Measurements from ENCODE around the gene ADGRE1. TPM values are rescaled to one million over a fixed set of nuclear protein-coding genes. Genes with fewer than 3 reads are reported as not detected.

Gene ADGRE1, protein sequence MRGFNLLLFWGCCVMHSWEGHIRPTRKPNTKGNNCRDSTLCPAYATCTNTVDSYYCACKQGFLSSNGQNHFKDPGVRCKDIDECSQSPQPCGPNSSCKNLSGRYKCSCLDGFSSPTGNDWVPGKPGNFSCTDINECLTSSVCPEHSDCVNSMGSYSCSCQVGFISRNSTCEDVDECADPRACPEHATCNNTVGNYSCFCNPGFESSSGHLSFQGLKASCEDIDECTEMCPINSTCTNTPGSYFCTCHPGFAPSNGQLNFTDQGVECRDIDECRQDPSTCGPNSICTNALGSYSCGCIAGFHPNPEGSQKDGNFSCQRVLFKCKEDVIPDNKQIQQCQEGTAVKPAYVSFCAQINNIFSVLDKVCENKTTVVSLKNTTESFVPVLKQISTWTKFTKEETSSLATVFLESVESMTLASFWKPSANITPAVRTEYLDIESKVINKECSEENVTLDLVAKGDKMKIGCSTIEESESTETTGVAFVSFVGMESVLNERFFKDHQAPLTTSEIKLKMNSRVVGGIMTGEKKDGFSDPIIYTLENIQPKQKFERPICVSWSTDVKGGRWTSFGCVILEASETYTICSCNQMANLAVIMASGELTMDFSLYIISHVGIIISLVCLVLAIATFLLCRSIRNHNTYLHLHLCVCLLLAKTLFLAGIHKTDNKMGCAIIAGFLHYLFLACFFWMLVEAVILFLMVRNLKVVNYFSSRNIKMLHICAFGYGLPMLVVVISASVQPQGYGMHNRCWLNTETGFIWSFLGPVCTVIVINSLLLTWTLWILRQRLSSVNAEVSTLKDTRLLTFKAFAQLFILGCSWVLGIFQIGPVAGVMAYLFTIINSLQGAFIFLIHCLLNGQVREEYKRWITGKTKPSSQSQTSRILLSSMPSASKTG
- total RNA-seq (2014; rRNA removed; shearing (Covaris generic)) (not detected in 2 replicates), polyA plus RNA-seq (2016; fragmentation: Nextera tagmentation; extraction: Ambion mirVana) (not detected in 2 replicates)

DNA sequence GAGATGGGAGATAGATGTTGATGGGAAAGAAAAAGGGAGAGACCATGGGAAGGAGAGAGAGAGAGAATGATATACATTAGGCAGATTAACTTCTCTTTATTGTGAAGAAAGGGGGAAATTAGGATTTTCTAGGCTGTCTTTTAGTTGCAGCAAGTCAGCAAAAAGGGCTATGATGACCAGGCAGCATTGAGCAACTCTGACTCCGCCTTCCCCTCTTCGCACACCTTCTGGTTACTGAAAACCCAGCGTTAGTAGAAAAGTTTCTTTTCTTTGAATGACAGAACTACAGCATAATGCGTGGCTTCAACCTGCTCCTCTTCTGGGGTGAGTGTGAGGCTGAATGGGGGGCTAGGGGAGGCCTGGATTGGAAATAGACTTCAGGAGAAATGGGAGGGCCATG is at the start of gene ADGRE1:
Gene ADGRE1 (plus strand): TSS at position 264 of the 400 bp plus-strand sequence. CDS start 30 bp downstream, at position 294.
- 37 to 43% methylated on average over 4 of the region's 4 CpGs for WGBS, 2 experiments (ENCODE audit: low coverage in 1 of 2, low lambda C conversion rate in 2 of 2, missing lambda C conversion rate in 2 of 2)
- no peak within 1 kb of the TSS for H3K27ac ChIP-seq
- no peak within 1 kb of the TSS for H3K4me2 ChIP-seq (ENCODE audit: unreplicated experiment)
- no peaks in the 10 kb centered on the region for H3K4me1 ChIP-seq (ENCODE audit: insufficient read depth)
- H3K9ac ChIP-seq: no peak within 1 kb of the TSS
- H3K9me3 ChIP-seq (ENCODE audit: low read depth): no peaks in the 10 kb centered on the region
- no peaks in the 10 kb centered on the region for H3K79me2 ChIP-seq (ENCODE audit: insufficient read depth)
- no peaks in the 10 kb centered on the region for H4K20me1 ChIP-seq (ENCODE audit: insufficient read depth)
- in situ Hi-C loops (cut with MboI): no loop called here
- H3K36me3 ChIP-seq (ENCODE audit: low read depth): no peaks in the 10 kb centered on the region
- H3F3A ChIP-seq (ENCODE audit: insufficient read depth): no peaks in the 10 kb centered on the region
- DNase-seq: no peak
- H3K4me3 ChIP-seq: no peak within 1 kb of the TSS
- H3K9me2 ChIP-seq (ENCODE audit: insufficient read depth): no peaks in the 10 kb centered on the region
- TF ChIP-seq EZH2phosphoT487 (IDR thresholded peaks at IDR 0.05; ENCODE audit: insufficient read depth, low read depth): no peak
- no peak for TF ChIP-seq EZH2 (IDR thresholded peaks at IDR 0.05; ENCODE audit: insufficient read depth, poor library complexity, severe bottlenecking)
- H2AFZ ChIP-seq: no peak within 1 kb of the TSS
- no peaks in the 10 kb centered on the region for H3K27me3 ChIP-seq (replicated peaks; ENCODE audit: insufficient read depth)

DNA sequence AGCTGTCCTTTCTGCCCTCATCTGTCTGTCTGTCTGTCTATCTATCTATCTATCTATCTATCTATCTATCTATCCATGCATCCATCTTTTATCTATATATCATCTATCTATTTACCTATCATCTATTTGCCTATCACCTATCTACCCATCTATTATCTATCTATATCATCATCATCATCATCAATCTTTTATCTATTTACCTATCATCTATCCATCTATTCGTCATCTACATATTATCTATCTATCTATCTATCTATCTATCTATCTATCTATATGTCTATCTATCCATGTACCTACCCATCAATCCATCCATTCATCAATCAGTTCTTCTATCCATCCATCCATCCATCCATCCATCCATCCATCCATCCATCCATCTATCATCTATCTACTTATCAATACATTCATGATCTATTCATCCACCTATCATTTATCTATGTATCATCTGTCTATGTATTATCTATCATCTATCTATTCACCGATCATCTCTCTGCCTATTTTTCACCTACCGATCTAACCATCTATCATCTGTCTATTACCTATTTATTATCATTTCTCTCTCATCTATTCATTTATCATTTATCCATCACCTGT is 49.2 kb upstream of the ADGRE1 start:
- in situ Hi-C loops (cut with MboI): no loop called here
- no peaks in the 10 kb centered on the region for H3F3A ChIP-seq (ENCODE audit: insufficient read depth)
- no peaks in the 10 kb centered on the region; the same call in 1 of the 2 replicates for H3K27me3 ChIP-seq (replicated peaks; ENCODE audit: insufficient read depth)
- H3K4me2 ChIP-seq (ENCODE audit: unreplicated experiment): no peak overlapping the region
- H2AFZ ChIP-seq: no peak overlapping the region
- H4K20me1 ChIP-seq (ENCODE audit: insufficient read depth): no peaks in the 10 kb centered on the region
- no peak overlapping the region for H3K4me3 ChIP-seq
- H3K9ac ChIP-seq: no peak overlapping the region
- WGBS, 2 experiments (ENCODE audit: low coverage in 1 of 2, low lambda C conversion rate in 2 of 2, missing lambda C conversion rate in 2 of 2): 62 to 64% methylated on average over 3 of the region's 3 CpGs
- TF ChIP-seq EZH2 (IDR thresholded peaks at IDR 0.05; ENCODE audit: insufficient read depth, poor library complexity, severe bottlenecking): no peak
- TF ChIP-seq EZH2phosphoT487 (IDR thresholded peaks at IDR 0.05; ENCODE audit: insufficient read depth, low read depth): no peak
- no peaks in the 10 kb centered on the region for H3K79me2 ChIP-seq (ENCODE audit: insufficient read depth)
- H3K36me3 ChIP-seq (ENCODE audit: low read depth): no peaks in the 10 kb centered on the region
- DNase-seq: no peak
- no peaks in the 10 kb centered on the region for H3K4me1 ChIP-seq (ENCODE audit: insufficient read depth)
- no peak overlapping the region for H3K27ac ChIP-seq
- no peaks in the 10 kb centered on the region for H3K9me3 ChIP-seq (ENCODE audit: low read depth)
- H3K9me2 ChIP-seq (ENCODE audit: insufficient read depth): no peaks in the 10 kb centered on the region

DNA sequence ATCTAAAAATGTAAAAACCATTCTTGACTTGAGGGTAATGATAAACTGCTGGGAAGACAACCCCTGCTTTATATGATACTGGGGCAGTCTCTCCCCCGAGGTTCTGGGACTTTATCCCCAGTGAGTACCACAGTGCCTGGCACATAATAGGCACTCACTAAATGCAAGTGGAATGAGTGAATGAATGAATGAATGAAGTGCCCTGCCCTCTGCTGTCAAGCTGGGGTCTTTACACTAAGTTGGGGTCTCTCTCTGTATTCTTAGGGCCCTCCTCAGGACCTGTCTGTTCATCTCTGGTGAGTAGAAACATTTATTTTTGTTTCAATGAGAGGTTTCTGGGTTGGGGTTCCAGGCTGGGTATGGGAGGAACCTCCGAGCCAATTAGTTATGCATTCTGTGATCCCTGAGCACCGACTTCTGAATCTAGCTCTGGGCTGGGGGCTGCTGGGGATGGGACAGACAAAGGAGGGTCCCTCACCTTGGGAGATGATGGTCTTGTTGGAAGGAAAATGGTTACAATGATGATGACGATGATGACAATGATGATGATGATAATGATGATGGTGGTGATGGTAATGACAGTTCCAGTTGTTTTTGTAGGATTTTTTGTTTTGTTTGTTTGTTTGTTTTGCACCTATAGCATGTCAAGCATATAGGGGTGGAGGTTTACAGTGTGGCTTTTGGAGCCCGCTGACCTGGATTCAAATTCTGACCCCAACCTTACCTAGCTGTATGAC is 44.3 kb upstream of the ADGRE1 start:
- no peaks in the 10 kb centered on the region for H3K79me2 ChIP-seq (ENCODE audit: insufficient read depth)
- no peak overlapping the region for H3K4me3 ChIP-seq
- H3K4me1 ChIP-seq (ENCODE audit: insufficient read depth): no peaks in the 10 kb centered on the region
- no peak overlapping the region for H3K27ac ChIP-seq
- H3K36me3 ChIP-seq (ENCODE audit: low read depth): no peaks in the 10 kb centered on the region
- no peak overlapping the region for H2AFZ ChIP-seq
- no peak overlapping the region for H3K9ac ChIP-seq
- no peak overlapping the region for H3K4me2 ChIP-seq (ENCODE audit: unreplicated experiment)
- 53 to 55% methylated on average over 5 of the region's 5 CpGs for WGBS, 2 experiments (ENCODE audit: low coverage in 1 of 2, low lambda C conversion rate in 2 of 2, missing lambda C conversion rate in 2 of 2)
- H3K9me3 ChIP-seq (ENCODE audit: low read depth): no peaks in the 10 kb centered on the region
- H3F3A ChIP-seq (ENCODE audit: insufficient read depth): no peaks in the 10 kb centered on the region
- TF ChIP-seq EZH2 (IDR thresholded peaks at IDR 0.05; ENCODE audit: insufficient read depth, poor library complexity, severe bottlenecking): no peak
- TF ChIP-seq EZH2phosphoT487 (IDR thresholded peaks at IDR 0.05; ENCODE audit: insufficient read depth, low read depth): no peak
- H3K9me2 ChIP-seq (ENCODE audit: insufficient read depth): no peaks in the 10 kb centered on the region
- in situ Hi-C loops (cut with MboI): no loop called here
- H3K27me3 ChIP-seq (replicated peaks; ENCODE audit: insufficient read depth): no peaks in the 10 kb centered on the region
- H4K20me1 ChIP-seq (ENCODE audit: insufficient read depth): no peaks in the 10 kb centered on the region
- no peak for DNase-seq

DNA sequence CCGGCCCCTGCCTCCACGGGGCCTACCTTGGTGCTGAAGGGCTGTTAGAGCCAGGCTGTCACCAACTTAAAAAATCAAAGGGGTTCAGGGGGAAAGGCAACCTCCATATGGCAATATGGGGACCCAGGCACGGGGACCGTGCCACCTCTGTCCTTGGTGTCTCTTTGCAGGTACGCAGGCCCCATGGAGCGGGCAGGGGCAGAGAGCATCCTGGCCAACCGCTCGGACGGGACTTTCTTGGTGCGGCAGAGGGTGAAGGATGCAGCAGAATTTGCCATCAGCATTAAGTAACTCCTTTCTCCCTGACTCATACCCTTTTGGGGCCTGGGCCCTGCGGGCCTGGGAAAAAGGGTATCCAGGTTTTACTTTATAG is 39.6 kb upstream of the ADGRE1 start:
- no peaks in the 10 kb centered on the region for H3K4me1 ChIP-seq (ENCODE audit: insufficient read depth)
- WGBS, 2 experiments (ENCODE audit: low coverage in 1 of 2, low lambda C conversion rate in 2 of 2, missing lambda C conversion rate in 2 of 2): 82 to 89% methylated on average over 11 of the region's 11 CpGs
- in situ Hi-C loops (cut with MboI): no loop called here
- H3K9me2 ChIP-seq (ENCODE audit: insufficient read depth): no peaks in the 10 kb centered on the region
- no peak overlapping the region for H2AFZ ChIP-seq
- no peaks in the 10 kb centered on the region for H3F3A ChIP-seq (ENCODE audit: insufficient read depth)
- no peak overlapping the region for H3K27ac ChIP-seq
- H3K4me3 ChIP-seq: no peak overlapping the region
- DNase-seq: no peak
- no peak overlapping the region for H3K4me2 ChIP-seq (ENCODE audit: unreplicated experiment)
- no peaks in the 10 kb centered on the region for H3K79me2 ChIP-seq (ENCODE audit: insufficient read depth)
- no peaks in the 10 kb centered on the region for H3K27me3 ChIP-seq (replicated peaks; ENCODE audit: insufficient read depth)
- no peaks in the 10 kb centered on the region for H4K20me1 ChIP-seq (ENCODE audit: insufficient read depth)
- H3K36me3 ChIP-seq (ENCODE audit: low read depth): no peaks in the 10 kb centered on the region
- no peak overlapping the region for H3K9ac ChIP-seq
- no peaks in the 10 kb centered on the region for H3K9me3 ChIP-seq (ENCODE audit: low read depth)
- TF ChIP-seq EZH2 (IDR thresholded peaks at IDR 0.05; ENCODE audit: insufficient read depth, poor library complexity, severe bottlenecking) (no peak), EZH2phosphoT487 (IDR thresholded peaks at IDR 0.05; ENCODE audit: insufficient read depth, low read depth) (no peak)

Data from GM23248 (cell line).